Measurements from ENCODE around the gene PPP2R2D. TPM values are rescaled to one million over a fixed set of nuclear protein-coding genes. Genes with fewer than 3 reads are reported as not detected.
A peak's percentile ranks its signal among the peaks of the same experiment; 100 is the strongest.

The PPP2R2D gene
- total RNA-seq, 1 experiment from 2014 or later, result 33.2 TPM

DNA sequence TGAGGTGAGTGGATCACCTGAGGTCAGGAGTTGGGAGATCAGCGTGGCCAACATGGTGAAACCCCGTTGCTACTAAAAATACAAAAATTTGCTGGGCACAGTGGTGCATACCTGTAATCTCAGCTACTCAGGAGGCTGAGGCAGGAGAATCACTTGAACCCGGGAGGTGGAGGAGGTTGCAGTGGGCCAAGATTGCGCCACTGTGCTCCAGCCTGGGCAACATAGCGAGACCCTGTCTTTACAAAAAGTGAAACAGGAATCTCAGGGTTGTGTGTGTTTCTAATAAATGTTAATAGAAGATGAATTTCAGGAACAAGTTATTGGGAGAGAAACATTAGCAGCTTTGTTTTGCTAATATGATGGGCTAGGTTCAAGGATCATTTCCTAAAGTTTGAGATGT lies 19.9 kb downstream of the PPP2R2D start:
- no peak for DNase-seq (ENCODE audit: low spot score)
- H3K27ac Mint-ChIP-seq, result peak overlapping the region; percentile 13; the same call in 1 of the 2 replicates
- H3K4me3 Mint-ChIP-seq, result no peak overlapping the region
- CTCF ChIA-PET, result interaction anchor here (1.0 kb wide), 1 partner anchor 9 kb away, joined by 4 read pairs; no protein-coding TSS in a partner anchor
- H3K4me1 Mint-ChIP-seq, result peaks cover 41% of the 10 kb centered on the region
- TF ChIP-seq ZNF121 (CRISPR knock-in tag; IDR thresholded peaks at IDR 0.05) (peak; percentile 84), ESRRA (CRISPR knock-in tag; IDR thresholded peaks at IDR 0.05; ENCODE audit: borderline replicate concordance) (no peak)
- no peak for ATAC-seq
- POLR2A ChIA-PET, result no interaction called here
- peaks cover 9% of the 10 kb centered on the region for H3K9me3 Mint-ChIP-seq
- peaks cover 6% of the 10 kb centered on the region for H3K36me3 Mint-ChIP-seq
- H3K27me3 Mint-ChIP-seq (ENCODE audit: low read depth), result no peaks in the 10 kb centered on the region

DNA sequence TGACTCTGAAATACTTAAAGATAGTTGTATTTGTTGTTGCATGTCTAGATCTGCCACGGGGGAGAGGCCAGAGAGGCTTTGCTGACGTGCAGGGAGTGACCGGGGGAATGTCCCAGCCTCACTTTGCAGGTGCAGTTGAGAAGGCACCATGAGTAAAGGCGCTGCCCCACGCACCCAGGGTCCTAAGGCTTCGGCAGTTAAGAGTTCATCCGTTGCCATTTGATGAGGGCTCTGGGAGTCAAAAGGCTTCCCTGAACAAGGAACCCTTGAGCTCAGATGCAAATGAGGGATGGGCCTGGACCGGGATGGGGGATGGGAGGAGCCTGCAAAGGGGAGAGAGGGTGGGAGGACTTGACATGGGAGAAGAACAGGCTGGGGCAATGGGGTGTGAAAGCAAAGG lies 20.4 kb downstream of the PPP2R2D start:
- peak; percentile 69 for DNase-seq (ENCODE audit: low spot score)
- peak; percentile 75 for ATAC-seq
- CTCF ChIA-PET, result interaction anchor here (0.7 to 1.0 kb wide), 2 partner anchors 10 to 102 kb away, joined by 3 to 4 read pairs; no protein-coding TSS in a partner anchor
- Mint-ChIP-seq H3K27me3 (ENCODE audit: low read depth) (no peaks in the 10 kb centered on the region), H3K36me3 (peaks cover 6% of the 10 kb centered on the region), H3K4me3 (peak overlapping the region; percentile 26), H3K4me1 (peaks cover 46% of the 10 kb centered on the region), H3K9me3 (peaks cover 9% of the 10 kb centered on the region), H3K27ac (peak overlapping the region; percentile 13)
- 0 out of 2 replicates have a peak, but pooled peaks have one; percentile 61 for TF ChIP-seq ZBTB21 (CRISPR knock-in tag; IDR thresholded peaks at IDR 0.05; ENCODE audit: borderline replicate concordance)
- no peak for TF ChIP-seq ZNF263 (CRISPR knock-in tag; IDR thresholded peaks at IDR 0.05; ENCODE audit: low read depth)
- POLR2A ChIA-PET, result no interaction called here

DNA sequence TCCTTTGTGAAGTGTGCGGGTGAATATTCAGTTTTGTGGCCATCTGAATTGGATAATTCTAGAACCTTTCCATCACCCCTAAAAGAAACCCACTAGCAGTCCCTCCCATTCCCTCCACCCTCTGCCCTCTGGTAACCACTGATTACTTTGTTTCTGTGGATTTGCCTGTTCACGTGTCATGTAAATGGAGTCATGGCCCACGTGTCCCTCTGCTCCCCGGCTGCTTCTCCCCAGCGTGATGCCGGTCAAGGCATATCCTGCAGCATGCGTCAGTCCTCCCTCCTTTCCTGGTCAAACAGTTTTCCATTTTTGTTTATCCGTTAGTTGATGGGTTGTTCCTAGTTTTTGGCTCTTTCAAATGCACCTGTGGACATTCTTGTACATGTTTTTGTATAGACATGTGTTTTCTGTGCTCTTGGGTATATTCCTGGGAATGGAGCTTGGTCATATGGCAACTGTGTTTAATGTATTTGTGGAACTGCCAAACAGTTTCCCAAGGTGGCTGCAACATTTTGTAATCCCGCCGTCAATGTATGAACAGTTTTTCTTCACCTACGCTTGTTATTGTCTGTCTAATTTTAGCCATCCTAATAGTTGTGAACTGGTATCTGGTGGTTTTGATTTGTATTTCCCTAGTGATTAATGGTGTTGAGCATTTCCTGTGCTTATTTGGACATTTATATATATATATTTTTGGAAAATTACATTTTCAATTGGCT lies 22.4 kb downstream of the PPP2R2D start:
- Mint-ChIP-seq H3K4me3 (no peak overlapping the region), H3K27ac (peak overlapping the region; percentile 76), H3K27me3 (ENCODE audit: low read depth) (no peaks in the 10 kb centered on the region), H3K9me3 (peaks cover 9% of the 10 kb centered on the region), H3K4me1 (peaks cover 64% of the 10 kb centered on the region), H3K36me3 (peaks cover 6% of the 10 kb centered on the region)
- no peak for ATAC-seq
- TF ChIP-seq, protein P1, sequence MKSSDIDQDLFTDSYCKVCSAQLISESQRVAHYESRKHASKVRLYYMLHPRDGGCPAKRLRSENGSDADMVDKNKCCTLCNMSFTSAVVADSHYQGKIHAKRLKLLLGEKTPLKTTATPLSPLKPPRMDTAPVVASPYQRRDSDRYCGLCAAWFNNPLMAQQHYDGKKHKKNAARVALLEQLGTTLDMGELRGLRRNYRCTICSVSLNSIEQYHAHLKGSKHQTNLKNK (CRISPR knock-in tag; IDR thresholded peaks at IDR 0.05), result no peak
- TF ChIP-seq, protein P2, sequence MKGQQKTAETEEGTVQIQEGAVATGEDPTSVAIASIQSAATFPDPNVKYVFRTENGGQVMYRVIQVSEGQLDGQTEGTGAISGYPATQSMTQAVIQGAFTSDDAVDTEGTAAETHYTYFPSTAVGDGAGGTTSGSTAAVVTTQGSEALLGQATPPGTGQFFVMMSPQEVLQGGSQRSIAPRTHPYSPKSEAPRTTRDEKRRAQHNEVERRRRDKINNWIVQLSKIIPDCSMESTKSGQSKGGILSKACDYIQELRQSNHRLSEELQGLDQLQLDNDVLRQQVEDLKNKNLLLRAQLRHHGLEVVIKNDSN (CRISPR knock-in tag; IDR thresholded peaks at IDR 0.05), result 0 out of 2 replicates have a peak, but pooled peaks have one; percentile 19
- TF ChIP-seq, protein P3, sequence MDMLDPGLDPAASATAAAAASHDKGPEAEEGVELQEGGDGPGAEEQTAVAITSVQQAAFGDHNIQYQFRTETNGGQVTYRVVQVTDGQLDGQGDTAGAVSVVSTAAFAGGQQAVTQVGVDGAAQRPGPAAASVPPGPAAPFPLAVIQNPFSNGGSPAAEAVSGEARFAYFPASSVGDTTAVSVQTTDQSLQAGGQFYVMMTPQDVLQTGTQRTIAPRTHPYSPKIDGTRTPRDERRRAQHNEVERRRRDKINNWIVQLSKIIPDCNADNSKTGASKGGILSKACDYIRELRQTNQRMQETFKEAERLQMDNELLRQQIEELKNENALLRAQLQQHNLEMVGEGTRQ (CRISPR knock-in tag; IDR thresholded peaks at IDR 0.05), result peak; percentile 53; the same call in 1 of the 2 replicates
- TF ChIP-seq CBFB (CRISPR knock-in tag; IDR thresholded peaks at IDR 0.05; ENCODE audit: low read depth), result no peak
- TF ChIP-seq, protein P4, sequence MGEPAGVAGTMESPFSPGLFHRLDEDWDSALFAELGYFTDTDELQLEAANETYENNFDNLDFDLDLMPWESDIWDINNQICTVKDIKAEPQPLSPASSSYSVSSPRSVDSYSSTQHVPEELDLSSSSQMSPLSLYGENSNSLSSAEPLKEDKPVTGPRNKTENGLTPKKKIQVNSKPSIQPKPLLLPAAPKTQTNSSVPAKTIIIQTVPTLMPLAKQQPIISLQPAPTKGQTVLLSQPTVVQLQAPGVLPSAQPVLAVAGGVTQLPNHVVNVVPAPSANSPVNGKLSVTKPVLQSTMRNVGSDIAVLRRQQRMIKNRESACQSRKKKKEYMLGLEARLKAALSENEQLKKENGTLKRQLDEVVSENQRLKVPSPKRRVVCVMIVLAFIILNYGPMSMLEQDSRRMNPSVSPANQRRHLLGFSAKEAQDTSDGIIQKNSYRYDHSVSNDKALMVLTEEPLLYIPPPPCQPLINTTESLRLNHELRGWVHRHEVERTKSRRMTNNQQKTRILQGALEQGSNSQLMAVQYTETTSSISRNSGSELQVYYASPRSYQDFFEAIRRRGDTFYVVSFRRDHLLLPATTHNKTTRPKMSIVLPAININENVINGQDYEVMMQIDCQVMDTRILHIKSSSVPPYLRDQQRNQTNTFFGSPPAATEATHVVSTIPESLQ (CRISPR knock-in tag; IDR thresholded peaks at IDR 0.05), result no peak
- TF ChIP-seq JAZF1 (CRISPR knock-in tag; IDR thresholded peaks at IDR 0.05), result no peak
- TF ChIP-seq, protein P5, sequence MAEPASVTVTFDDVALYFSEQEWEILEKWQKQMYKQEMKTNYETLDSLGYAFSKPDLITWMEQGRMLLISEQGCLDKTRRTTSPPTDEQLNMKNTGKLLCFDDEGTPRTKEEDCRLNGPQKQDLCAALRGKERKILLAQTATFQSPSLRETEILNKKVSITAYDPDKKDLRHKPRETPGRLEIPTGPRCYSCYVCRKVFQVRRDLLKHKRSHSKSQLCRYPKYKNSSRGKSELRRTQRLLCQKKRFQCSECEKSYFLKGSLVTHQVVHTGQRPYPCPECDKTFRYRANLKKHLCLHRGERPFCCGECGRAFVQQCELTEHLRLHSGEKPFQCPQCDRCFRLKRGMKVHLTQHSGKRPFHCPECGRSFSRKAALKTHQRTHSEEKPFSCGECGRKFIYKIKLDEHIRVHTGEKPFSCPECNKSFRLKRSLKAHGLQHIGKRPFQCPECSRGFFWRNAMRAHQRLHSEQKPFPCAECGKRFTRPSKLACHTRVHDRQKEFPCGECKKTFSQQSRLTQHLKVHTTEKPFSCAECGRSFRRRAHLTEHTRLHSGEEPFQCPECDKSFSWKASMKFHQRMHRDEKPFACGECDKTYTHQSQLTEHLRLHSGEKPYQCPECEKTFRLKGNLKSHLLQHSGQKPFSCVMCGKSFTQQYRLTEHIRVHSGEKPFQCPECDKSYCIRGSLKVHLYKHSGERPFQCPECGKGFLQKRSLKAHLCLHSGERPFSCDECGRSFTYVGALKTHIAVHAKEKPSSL (CRISPR knock-in tag; conservative IDR thresholded peaks at IDR 0.05), result no peak
- DNase-seq (ENCODE audit: low spot score), result no peak
- ChIA-PET POLR2A (no interaction called here), CTCF (no interaction called here)

Data from WTC11 (cell line).